DOHH2 (cell line): ENCODE results near the gene POLN.

Experiments used
- H3F3A ChIP-seq: fragments of 200-600 bp; sonication (generic), shearing (Covaris generic); 2 replicates; pipeline ENCODE4 v1.6.0; 2016; ENCODE audit warnings: antibody characterized with exemption, mild to moderate bottlenecking; ENCODE audit not compliant: control insufficient read depth, insufficient read depth
- H3K27ac ChIP-seq: fragments of 200-600 bp; sonication (generic); 2 replicates; pipeline ENCODE4 v1.5.1; 2014; ENCODE audit warnings: low read depth, mild to moderate bottlenecking, low read length, moderate library complexity
- H3K27me3 ChIP-seq: fragments of 200-600 bp; sonication (generic); 2 replicates; pipeline ENCODE4 v1.6.1; 2014; ENCODE audit warnings: mild to moderate bottlenecking, low read length, mixed read lengths; ENCODE audit not compliant: control insufficient read depth
- H3K36me3 ChIP-seq: fragments of 200-600 bp; sonication (generic); 2 replicates; pipeline ENCODE4 v1.6.1; 2014; ENCODE audit warnings: mild to moderate bottlenecking, low read length, moderate library complexity, mixed read lengths; ENCODE audit not compliant: control insufficient read depth
- H3K4me1 ChIP-seq: fragments of 200-600 bp; sonication (generic); 2 replicates; pipeline ENCODE4 v1.6.1; 2014; ENCODE audit warnings: mild to moderate bottlenecking, low read length, mixed read lengths; ENCODE audit not compliant: control insufficient read depth
- H3K4me2 ChIP-seq: fragments of 200-600 bp; sonication (generic); 2 replicates; pipeline ENCODE4 v1.6.0; 2014; ENCODE audit warnings: mild to moderate bottlenecking, low read length, moderate library complexity
- H3K4me3 ChIP-seq: fragments of 200-600 bp; sonication (generic); 2 replicates; pipeline ENCODE4 v1.5.1; 2014; ENCODE audit warnings: mild to moderate bottlenecking, low read length, mixed read lengths
- H3K79me2 ChIP-seq: fragments of 200-600 bp; sonication (generic); 2 replicates; pipeline ENCODE4 v1.6.1; 2014; ENCODE audit warnings: mild to moderate bottlenecking, low read length, mixed read lengths; ENCODE audit not compliant: control insufficient read depth
- H3K9me2 ChIP-seq: fragments of 200-600 bp; sonication (generic); replicated peaks from 2 replicates; pipeline ENCODE4 v1.6.1; 2014; ENCODE audit warnings: mild to moderate bottlenecking, low read length, mixed read lengths; ENCODE audit not compliant: control insufficient read depth
- H3K9me3 ChIP-seq: fragments of 200-600 bp; sonication (generic); 2 replicates; pipeline ENCODE4 v1.6.1; 2014; ENCODE audit warnings: antibody characterized with exemption, low read length, mixed read lengths; ENCODE audit not compliant: control insufficient read depth, insufficient read depth
- H4K20me1 ChIP-seq: fragments of 200-600 bp; sonication (generic); 2 replicates; pipeline ENCODE4 v1.6.0; 2014; ENCODE audit warnings: low read depth, mild to moderate bottlenecking, antibody characterized with exemption, low read length, moderate library complexity; ENCODE audit not compliant: control insufficient read depth, insufficient read depth
- EZH2phosphoT487 ChIP-seq: fragments of 200-600 bp; sonication (generic); IDR thresholded peaks from 2 replicates; pipeline ENCODE4 v1.6.1; 2017; ENCODE audit warnings: borderline replicate concordance, mild to moderate bottlenecking, antibody characterized with exemption, low read length, moderate library complexity, mixed read lengths
- TF ChIP-seq, protein P1 (sequence below): fragments of 200-600 bp; sonication (generic); IDR thresholded peaks from one replicate; pipeline ENCODE4 v1.5.1; 2014; ENCODE audit warnings: antibody characterized with exemption, mild to moderate bottlenecking, low read depth, low read length; ENCODE audit not compliant: poor library complexity, severe bottlenecking

POLN gene

DNA sequence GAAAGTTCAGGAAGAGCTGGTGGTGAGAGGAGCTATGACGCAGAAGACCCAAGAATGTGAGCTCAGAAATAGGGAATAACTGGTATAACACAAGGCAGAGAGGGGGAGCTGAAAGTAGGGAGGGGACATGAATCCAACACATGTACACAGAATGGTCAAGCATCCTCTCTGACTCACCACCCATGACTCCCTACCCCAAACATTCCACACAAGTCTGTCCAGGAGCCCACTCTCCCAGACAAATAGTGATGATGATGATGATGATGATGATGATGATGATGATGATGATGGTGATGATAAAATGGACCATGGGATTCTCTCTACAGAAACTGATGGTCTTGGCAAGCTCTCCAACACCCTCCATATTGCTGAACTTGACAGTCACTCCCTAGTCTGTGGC lies 136.4 kb downstream of the POLN start:
- Histone ChIP-seq H3F3A (peaks cover 6% of the 10 kb centered on the region; the same call in 1 of the 2 replicates), H3K27ac (no peak overlapping the region), H3K4me2 (no peak overlapping the region), H3K4me3 (no peak overlapping the region), H3K4me1 (peaks cover 15% of the 10 kb centered on the region), H3K36me3 (no peaks in the 10 kb centered on the region), H3K79me2 (no peaks in the 10 kb centered on the region), H3K27me3 (peaks cover 10% of the 10 kb centered on the region; the same call in 1 of the 2 replicates), H4K20me1 (no peaks in the 10 kb centered on the region), H3K9me2 (no peaks in the 10 kb centered on the region), H3K9me3 (peaks cover 16% of the 10 kb centered on the region)
- TF ChIP-seq, protein P1, sequence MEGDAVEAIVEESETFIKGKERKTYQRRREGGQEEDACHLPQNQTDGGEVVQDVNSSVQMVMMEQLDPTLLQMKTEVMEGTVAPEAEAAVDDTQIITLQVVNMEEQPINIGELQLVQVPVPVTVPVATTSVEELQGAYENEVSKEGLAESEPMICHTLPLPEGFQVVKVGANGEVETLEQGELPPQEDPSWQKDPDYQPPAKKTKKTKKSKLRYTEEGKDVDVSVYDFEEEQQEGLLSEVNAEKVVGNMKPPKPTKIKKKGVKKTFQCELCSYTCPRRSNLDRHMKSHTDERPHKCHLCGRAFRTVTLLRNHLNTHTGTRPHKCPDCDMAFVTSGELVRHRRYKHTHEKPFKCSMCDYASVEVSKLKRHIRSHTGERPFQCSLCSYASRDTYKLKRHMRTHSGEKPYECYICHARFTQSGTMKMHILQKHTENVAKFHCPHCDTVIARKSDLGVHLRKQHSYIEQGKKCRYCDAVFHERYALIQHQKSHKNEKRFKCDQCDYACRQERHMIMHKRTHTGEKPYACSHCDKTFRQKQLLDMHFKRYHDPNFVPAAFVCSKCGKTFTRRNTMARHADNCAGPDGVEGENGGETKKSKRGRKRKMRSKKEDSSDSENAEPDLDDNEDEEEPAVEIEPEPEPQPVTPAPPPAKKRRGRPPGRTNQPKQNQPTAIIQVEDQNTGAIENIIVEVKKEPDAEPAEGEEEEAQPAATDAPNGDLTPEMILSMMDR: no peak
- no peak for TF ChIP-seq EZH2phosphoT487

DNA sequence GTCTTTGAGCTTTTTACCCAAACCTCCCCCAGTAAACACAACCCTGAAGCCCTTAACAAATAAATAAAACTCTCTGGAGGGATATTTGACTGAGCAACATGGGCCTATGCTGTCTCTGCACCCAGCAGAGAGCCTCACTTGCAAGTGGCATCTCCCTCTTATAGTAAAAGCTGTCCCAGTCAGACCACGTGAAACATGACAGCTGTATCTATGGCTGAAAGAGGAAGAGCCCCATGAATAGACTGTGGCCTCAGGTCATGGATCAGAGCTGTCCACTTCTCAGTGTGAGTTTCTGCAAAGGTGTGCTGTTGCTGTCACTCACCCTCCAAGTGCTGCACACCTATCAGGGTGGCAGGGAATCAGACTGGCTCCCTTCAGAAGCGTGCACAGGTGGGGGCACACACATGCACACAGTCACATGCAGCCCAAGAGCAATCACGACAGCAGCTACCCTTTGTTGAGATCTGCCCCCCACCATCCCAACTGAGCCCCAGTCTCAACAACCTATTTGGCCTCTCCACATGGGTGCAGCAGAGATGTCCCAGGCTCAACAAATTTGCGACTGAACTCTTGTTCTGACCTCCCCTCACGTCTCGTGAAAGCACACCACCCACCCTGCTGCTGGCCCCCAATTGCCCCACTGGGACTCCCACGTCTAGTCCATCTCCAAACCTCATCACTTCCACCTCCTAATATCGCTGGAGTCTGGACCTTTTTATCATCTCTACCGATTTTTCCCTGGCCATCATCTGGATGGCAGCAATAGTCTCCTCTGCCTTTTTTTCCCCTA lies 137.2 kb downstream of the POLN start:
- Histone ChIP-seq H3K4me2 (no peak overlapping the region), H3K27me3 (peaks cover 10% of the 10 kb centered on the region; the same call in 1 of the 2 replicates), H3K27ac (no peak overlapping the region), H3K79me2 (no peaks in the 10 kb centered on the region), H3K4me3 (no peak overlapping the region), H3K9me3 (peaks cover 16% of the 10 kb centered on the region), H3F3A (peaks cover 6% of the 10 kb centered on the region; the same call in 1 of the 2 replicates), H3K36me3 (no peaks in the 10 kb centered on the region), H4K20me1 (no peaks in the 10 kb centered on the region), H3K4me1 (peaks cover 15% of the 10 kb centered on the region), H3K9me2 (no peaks in the 10 kb centered on the region)
- no peak for TF ChIP-seq EZH2phosphoT487
- TF ChIP-seq, protein P1: no peak

DNA sequence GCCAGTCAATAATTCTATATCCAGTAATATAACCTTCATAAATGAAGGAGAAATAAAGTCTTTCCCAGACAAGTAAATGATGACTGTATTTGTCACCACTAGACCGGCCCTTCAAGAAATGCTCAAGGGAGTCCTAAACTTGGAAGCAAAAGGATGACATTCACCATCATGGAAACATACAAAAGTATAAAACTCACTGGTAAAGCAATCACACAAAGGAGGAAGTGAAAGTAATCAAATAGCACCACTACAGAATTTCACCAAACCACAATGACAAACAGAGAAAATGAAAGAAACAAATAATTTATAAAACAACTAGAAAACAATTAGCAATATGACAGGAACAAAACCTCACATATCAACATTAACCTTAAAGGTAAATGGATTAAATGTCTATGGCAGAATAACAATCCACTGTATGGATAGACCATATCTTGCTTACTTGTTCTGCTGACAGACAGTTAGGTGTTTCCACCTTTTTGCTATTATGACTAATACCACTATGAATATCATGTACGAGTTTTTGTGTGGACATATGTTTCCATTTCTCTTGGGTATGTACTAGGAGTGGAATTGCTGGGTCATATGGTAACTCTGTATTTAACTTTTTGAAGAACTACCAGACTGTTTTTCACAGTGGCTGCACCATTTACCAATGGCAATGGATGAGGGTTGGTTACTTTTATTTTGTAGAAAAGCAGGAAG lies 137.9 kb downstream of the POLN start:
- Histone ChIP-seq H4K20me1 (no peaks in the 10 kb centered on the region), H3K9me2 (no peaks in the 10 kb centered on the region), H3F3A (peaks cover 6% of the 10 kb centered on the region; the same call in 1 of the 2 replicates), H3K4me2 (no peak overlapping the region; the same call in 1 of the 2 replicates), H3K4me1 (peaks cover 15% of the 10 kb centered on the region), H3K9me3 (peaks cover 16% of the 10 kb centered on the region), H3K79me2 (no peaks in the 10 kb centered on the region), H3K4me3 (no peak overlapping the region), H3K27ac (no peak overlapping the region), H3K36me3 (no peaks in the 10 kb centered on the region), H3K27me3 (0 out of 2 replicates have a peak, but pooled peaks cover 6% of the 10 kb centered on the region)
- TF ChIP-seq EZH2phosphoT487: no peak
- TF ChIP-seq, protein P1: no peak
